ENCODE results near the gene PADI3. TPM values are rescaled to one million over a fixed set of nuclear protein-coding genes. Genes with fewer than 3 reads are reported as not detected.

Gene PADI3
- total and polyA plus RNA-seq, 2 donors (not counting 3 experiments of a cell fraction or from before 2014, with no cell fraction given): not detected

DNA sequence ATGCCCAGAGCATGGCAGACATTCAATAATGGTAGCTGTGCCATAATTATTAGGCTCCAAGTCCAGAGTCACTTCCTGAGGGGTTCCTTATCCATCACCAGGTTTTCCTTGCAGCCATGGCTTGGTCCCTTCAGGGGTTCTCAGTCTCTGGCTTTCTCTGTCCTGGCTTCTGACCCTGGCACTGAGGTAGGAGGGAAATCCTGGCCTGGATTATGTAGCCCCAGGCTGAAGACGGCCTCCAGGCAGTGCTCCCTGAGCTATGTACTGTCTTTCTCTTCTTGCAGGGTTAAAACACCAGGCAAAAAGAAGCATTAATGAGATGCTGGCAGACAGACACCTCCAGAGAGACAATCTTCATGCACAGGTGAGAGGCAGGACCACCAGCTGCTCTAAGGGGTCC is 9.5 kb upstream of the PADI3 start:
- CTCF ChIA-PET: interaction anchor here (1.0 to 8.7 kb wide), 7 partner anchors 10 to 179 kb away, joined by 3 to 261 read pairs (median 4); partner anchors contain the start of gene PADI3
- FAIRE-seq: peak; percentile 95

More for the DNA sequence above, 9.5 kb upstream of the PADI3 start:
- TF ChIP-seq POLR2AphosphoS5 (IDR thresholded peaks at IDR 0.05; ENCODE audit: insufficient read depth, low read depth, low read length): no peak
- TF ChIP-seq EZH2 (IDR thresholded peaks at IDR 0.05; ENCODE audit: borderline replicate concordance, low read depth, low read length, severe bottlenecking): no peak
- TF ChIP-seq FOS (IDR thresholded peaks at IDR 0.05; ENCODE audit: borderline replicate concordance, insufficient read depth, low read length): no peak
- no peak for TF ChIP-seq POLR2A (IDR thresholded peaks at IDR 0.05; ENCODE audit: low read depth, low read length)
- TF ChIP-seq MYC (IDR thresholded peaks at IDR 0.05; ENCODE audit: low read depth, low read length): no peak
- TF ChIP-seq, protein P1, sequence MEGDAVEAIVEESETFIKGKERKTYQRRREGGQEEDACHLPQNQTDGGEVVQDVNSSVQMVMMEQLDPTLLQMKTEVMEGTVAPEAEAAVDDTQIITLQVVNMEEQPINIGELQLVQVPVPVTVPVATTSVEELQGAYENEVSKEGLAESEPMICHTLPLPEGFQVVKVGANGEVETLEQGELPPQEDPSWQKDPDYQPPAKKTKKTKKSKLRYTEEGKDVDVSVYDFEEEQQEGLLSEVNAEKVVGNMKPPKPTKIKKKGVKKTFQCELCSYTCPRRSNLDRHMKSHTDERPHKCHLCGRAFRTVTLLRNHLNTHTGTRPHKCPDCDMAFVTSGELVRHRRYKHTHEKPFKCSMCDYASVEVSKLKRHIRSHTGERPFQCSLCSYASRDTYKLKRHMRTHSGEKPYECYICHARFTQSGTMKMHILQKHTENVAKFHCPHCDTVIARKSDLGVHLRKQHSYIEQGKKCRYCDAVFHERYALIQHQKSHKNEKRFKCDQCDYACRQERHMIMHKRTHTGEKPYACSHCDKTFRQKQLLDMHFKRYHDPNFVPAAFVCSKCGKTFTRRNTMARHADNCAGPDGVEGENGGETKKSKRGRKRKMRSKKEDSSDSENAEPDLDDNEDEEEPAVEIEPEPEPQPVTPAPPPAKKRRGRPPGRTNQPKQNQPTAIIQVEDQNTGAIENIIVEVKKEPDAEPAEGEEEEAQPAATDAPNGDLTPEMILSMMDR (IDR thresholded peaks at IDR 0.05; ENCODE audit: extremely low read depth in 1 of 2, insufficient read depth in 1 of 2, low read depth in 1 of 2, low read length in 2 of 2): no peak
- TF ChIP-seq JUN (IDR thresholded peaks at IDR 0.05; ENCODE audit: borderline replicate concordance, insufficient read depth, insufficient read length, low read depth): no peak
- TF ChIP-seq, protein P2, sequence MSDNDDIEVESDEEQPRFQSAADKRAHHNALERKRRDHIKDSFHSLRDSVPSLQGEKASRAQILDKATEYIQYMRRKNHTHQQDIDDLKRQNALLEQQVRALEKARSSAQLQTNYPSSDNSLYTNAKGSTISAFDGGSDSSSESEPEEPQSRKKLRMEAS (IDR thresholded peaks at IDR 0.05; ENCODE audit: insufficient read depth, insufficient read length): no peak
- TF ChIP-seq GATA2 (IDR thresholded peaks at IDR 0.05; ENCODE audit: insufficient read depth, insufficient read length, low read depth, low read length): no peak
- Histone ChIP-seq H3K79me2 (ENCODE audit: control insufficient read depth, insufficient read depth, low read length) (no peaks in the 10 kb centered on the region), H4K20me1 (replicated peaks; ENCODE audit: control insufficient read depth, extremely low read depth, insufficient read depth, low read length) (no peaks in the 10 kb centered on the region), H3K4me1 (ENCODE audit: control insufficient read depth, extremely low read depth, insufficient read depth, low read length) (peaks cover 1% of the 10 kb centered on the region), H3K9me3 (replicated peaks; ENCODE audit: control insufficient read depth, insufficient read depth, low read length) (no peaks in the 10 kb centered on the region), H3K9ac (replicated peaks; ENCODE audit: extremely low read depth, insufficient read depth, low read length) (no peak overlapping the region), H3K36me3 (ENCODE audit: control insufficient read depth in 2 of 2, extremely low read depth in 1 of 2, insufficient read depth in 2 of 2, low read length in 2 of 2) (no peaks in the 10 kb centered on the region), H2AFZ (ENCODE audit: low read depth, low read length) (no peak overlapping the region), H3K4me2 (ENCODE audit: insufficient read depth, low read length) (no peak overlapping the region), H3K4me3 (replicated peaks in 1 of 3; ENCODE audit: insufficient read depth in 1 of 3, low read depth in 1 of 3, low read length in 3 of 3) (no peak overlapping the region), H3K27me3 (ENCODE audit: control insufficient read depth in 2 of 2, insufficient read depth in 2 of 2, low read length in 2 of 2) (peaks cover 4 to 8% of the 10 kb centered on the region in 2 experiments), H3K27ac (ENCODE audit: insufficient read depth, low read depth, low read length) (no peak overlapping the region), H3K9me1 (replicated peaks; ENCODE audit: control insufficient read depth, extremely low read depth, insufficient read depth, low read length) (no peaks in the 10 kb centered on the region)
- DNase-seq (ENCODE audit: low read depth, low spot score): peak; percentile 73
- intact Hi-C loops (cut with micrococcal nuclease): loop anchor here (5.0 to 10.0 kb wide), 2 partner anchors 165 to 287 kb away; no protein-coding TSS in a partner anchor
- POLR2A ChIA-PET: no interaction called here
- dilution Hi-C loops (cut with MboI; ENCODE audit: extremely low pct_ligation_motif_present, low sequenced_read_pairs): no loop called here
- no TSS peak for BruUV-seq (replicated peaks)

All from endothelial cell of umbilical vein (primary cell).